ENCODE results near the gene ANP32A.

The ANP32A gene

DNA sequence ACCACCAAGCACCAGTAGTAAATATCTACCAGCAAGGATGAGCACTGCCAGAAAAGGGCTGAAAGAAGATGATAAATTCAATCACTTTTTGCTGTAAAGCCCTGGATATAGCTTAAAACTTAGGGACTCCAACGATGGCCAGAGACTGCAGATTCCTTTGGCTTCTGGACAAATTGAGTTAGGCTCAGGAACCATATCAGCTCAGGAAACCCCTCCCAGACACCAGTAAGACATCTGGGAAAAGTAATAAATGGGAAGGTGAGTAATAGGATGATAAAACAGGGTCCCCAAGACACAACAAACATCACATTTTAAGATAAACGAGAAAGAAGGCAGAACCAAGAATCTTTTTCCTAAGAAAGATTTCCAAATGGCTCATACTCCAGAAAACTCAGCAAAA lies 65.0 kb downstream of the ANP32A start:
- Histone ChIP-seq H3K27ac (ENCODE audit: low read depth in 2 of 2, low read length in 2 of 2) (no peak overlapping the region), H3K4me3 (ENCODE audit: low read length in 2 of 2) (no peak overlapping the region), H3K4me1 (ENCODE audit: control insufficient read depth in 2 of 2, insufficient read depth in 2 of 2, low read length in 2 of 2) (peaks cover 0 to 4% of the 10 kb centered on the region in 2 donors), H3K27me3 (ENCODE audit: control insufficient read depth in 2 of 2, insufficient read depth in 2 of 2, low read length in 2 of 2) (no peaks in the 10 kb centered on the region), H3K36me3 (ENCODE audit: control insufficient read depth in 2 of 2, insufficient read depth in 2 of 2, low read length in 2 of 2) (no peaks in the 10 kb centered on the region), H3K9ac (ENCODE audit: low read depth in 1 of 2, low read length in 2 of 2) (no peak overlapping the region), H3K9me3 (ENCODE audit: control insufficient read depth in 2 of 2, low read length in 2 of 2) (no peaks in the 10 kb centered on the region)

DNA sequence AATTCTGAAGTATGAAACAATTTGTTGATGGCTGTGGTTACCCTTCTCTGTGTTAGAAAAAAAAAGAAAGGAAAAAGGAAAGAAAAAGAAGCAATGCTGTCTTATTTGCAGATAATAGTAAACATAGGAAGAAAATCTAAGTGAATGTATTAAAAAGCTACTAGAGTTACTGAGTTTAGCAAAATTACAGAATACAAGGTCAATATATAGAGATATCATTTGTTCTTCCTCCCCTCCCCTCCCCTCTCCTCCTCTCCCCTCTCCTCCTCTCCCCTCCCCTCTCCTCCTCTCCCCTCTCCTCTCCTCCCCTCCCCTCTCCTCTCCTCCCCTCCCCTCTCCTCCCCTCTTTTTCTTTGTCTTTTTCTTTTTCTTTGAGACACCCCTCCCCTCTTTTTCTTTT lies 69.1 kb downstream of the ANP32A start:
- Histone ChIP-seq H3K9ac (ENCODE audit: low read depth in 1 of 2, low read length in 2 of 2) (no peak overlapping the region), H3K36me3 (ENCODE audit: control insufficient read depth in 2 of 2, insufficient read depth in 2 of 2, low read length in 2 of 2) (no peaks in the 10 kb centered on the region), H3K4me3 (ENCODE audit: low read length in 2 of 2) (no peak overlapping the region), H3K27ac (ENCODE audit: low read depth in 2 of 2, low read length in 2 of 2) (no peak overlapping the region), H3K9me3 (ENCODE audit: control insufficient read depth in 2 of 2, low read length in 2 of 2) (no peaks in the 10 kb centered on the region), H3K4me1 (ENCODE audit: control insufficient read depth in 2 of 2, insufficient read depth in 2 of 2, low read length in 2 of 2) (peaks cover 0 to 4% of the 10 kb centered on the region in 2 donors), H3K27me3 (ENCODE audit: control insufficient read depth in 2 of 2, insufficient read depth in 2 of 2, low read length in 2 of 2) (no peaks in the 10 kb centered on the region)

DNA sequence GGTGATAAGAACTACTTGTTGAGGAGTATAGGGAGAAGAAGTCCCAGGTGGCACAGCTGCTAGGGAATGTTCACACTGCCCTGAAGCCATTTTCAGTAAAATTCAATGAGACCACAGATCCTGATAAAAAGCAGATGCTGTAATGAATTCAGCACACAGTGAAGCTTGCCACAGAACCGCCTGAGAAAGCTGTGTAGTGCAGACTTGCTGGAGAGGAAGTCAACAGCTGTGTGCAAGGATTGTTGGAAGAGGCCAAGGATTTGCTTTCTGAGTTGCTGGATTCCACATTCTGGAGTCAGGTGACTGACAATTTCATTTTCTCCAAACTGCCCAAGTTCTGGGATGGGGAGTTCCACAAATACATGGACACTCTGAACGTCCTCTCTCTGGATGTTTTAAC lies 70.9 kb downstream of the ANP32A start:
- H3K27me3 ChIP-seq (ENCODE audit: control insufficient read depth in 2 of 2, insufficient read depth in 2 of 2, low read length in 2 of 2), result no peaks in the 10 kb centered on the region

DNA sequence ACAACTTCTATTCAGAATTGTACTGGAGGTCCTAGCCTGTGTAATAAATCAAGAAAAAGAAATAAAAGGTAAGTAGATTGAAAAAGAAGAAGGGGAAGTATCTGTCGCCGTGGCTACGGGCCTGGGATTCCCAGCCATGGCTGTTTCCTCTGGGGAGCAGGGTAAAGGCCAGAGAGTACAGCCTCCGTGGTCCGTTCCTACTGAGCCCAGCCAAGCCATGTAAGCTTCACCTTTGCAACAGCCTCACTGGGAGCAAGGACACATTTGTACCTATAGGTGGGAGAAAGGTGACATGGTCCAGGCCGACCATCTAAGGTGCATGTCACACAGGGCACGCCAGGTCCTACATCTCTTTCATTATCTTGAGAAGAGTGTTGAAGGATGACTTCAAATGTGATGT lies 71.3 kb downstream of the ANP32A start:
- Histone ChIP-seq H3K9ac (ENCODE audit: low read depth in 1 of 2, low read length in 2 of 2) (no peak overlapping the region), H3K27me3 (ENCODE audit: control insufficient read depth in 2 of 2, insufficient read depth in 2 of 2, low read length in 2 of 2) (no peaks in the 10 kb centered on the region), H3K36me3 (ENCODE audit: control insufficient read depth in 2 of 2, insufficient read depth in 2 of 2, low read length in 2 of 2) (no peaks in the 10 kb centered on the region), H3K27ac (ENCODE audit: low read depth in 2 of 2, low read length in 2 of 2) (no peak overlapping the region), H3K9me3 (ENCODE audit: control insufficient read depth in 2 of 2, low read length in 2 of 2) (no peaks in the 10 kb centered on the region), H3K4me1 (ENCODE audit: control insufficient read depth in 2 of 2, insufficient read depth in 2 of 2, low read length in 2 of 2) (no peaks in the 10 kb centered on the region), H3K4me3 (ENCODE audit: low read length in 2 of 2) (no peak overlapping the region)

More for the DNA sequence above, 70.9 kb downstream of the ANP32A start:
- H3K4me3 ChIP-seq (ENCODE audit: low read length in 2 of 2), result no peak overlapping the region
- H3K36me3 ChIP-seq (ENCODE audit: control insufficient read depth in 2 of 2, insufficient read depth in 2 of 2, low read length in 2 of 2), result no peaks in the 10 kb centered on the region
- no peak overlapping the region for H3K27ac ChIP-seq (ENCODE audit: low read depth in 2 of 2, low read length in 2 of 2)
- H3K9me3 ChIP-seq (ENCODE audit: control insufficient read depth in 2 of 2, low read length in 2 of 2), result no peaks in the 10 kb centered on the region
- H3K4me1 ChIP-seq (ENCODE audit: control insufficient read depth in 2 of 2, insufficient read depth in 2 of 2, low read length in 2 of 2), result peaks cover 0 to under 1% of the 10 kb centered on the region in 2 donors
- no peak overlapping the region for H3K9ac ChIP-seq (ENCODE audit: low read depth in 1 of 2, low read length in 2 of 2)

- H3K4me1 ChIP-seq (ENCODE audit: control insufficient read depth in 2 of 2, insufficient read depth in 2 of 2, low read length in 2 of 2), result no peaks in the 10 kb centered on the region
- H3K27me3 ChIP-seq (ENCODE audit: control insufficient read depth in 2 of 2, insufficient read depth in 2 of 2, low read length in 2 of 2), result peaks cover 0 to 2% of the 10 kb centered on the region in 2 donors
- H3K36me3 ChIP-seq (ENCODE audit: control insufficient read depth in 2 of 2, insufficient read depth in 2 of 2, low read length in 2 of 2), result no peaks in the 10 kb centered on the region
- no peak overlapping the region for H3K27ac ChIP-seq (ENCODE audit: low read depth in 2 of 2, low read length in 2 of 2)
- no peak overlapping the region for H3K4me3 ChIP-seq (ENCODE audit: low read length in 2 of 2)
- H3K9me3 ChIP-seq (ENCODE audit: control insufficient read depth in 2 of 2, low read length in 2 of 2), result no peaks in the 10 kb centered on the region
- H3K9ac ChIP-seq (ENCODE audit: low read depth in 1 of 2, low read length in 2 of 2), result no peak overlapping the region
Measured at GRCh38 chr15:68743256-68743655, 77.4 kb downstream of the ANP32A start.

DNA sequence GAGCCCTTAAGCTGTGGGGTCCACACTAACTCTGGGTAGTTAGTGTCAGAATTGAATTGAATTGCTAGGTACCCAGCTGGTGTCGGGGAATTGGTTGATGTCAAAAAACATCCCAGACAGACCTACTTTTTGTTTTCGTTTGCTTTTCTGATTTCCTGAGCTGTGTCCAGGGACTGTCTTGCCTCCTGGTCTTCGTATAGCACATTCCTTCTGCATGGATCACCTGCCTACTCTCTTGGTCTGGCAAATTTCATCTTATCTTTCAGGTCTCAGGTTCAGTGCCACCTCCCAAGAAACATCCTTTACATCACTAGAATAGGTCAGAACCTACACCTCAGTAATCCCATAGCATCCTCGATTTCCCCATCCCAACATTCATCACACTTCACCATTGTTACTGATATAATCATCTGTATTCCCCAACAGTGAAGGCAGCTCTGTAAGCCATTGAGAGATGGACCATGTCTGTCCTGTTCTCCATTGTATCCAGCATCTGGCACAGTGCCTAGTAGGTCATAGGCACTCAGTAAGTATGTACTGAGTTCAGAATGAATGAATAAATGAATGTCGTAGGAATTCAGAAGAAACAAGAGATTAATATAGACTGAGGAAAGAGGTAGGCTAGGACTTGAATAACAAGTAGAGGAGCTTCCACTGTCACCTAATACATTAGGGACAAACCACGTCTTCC lies 81.2 kb downstream of the ANP32A start:
- no peak overlapping the region for H3K4me3 ChIP-seq (ENCODE audit: low read length in 2 of 2)
- no peak overlapping the region for H3K9ac ChIP-seq (ENCODE audit: low read depth in 1 of 2, low read length in 2 of 2)
- no peaks in the 10 kb centered on the region for H3K36me3 ChIP-seq (ENCODE audit: control insufficient read depth in 2 of 2, insufficient read depth in 2 of 2, low read length in 2 of 2)
- H3K9me3 ChIP-seq (ENCODE audit: control insufficient read depth in 2 of 2, low read length in 2 of 2), result no peaks in the 10 kb centered on the region
- peaks cover 0 to 2% of the 10 kb centered on the region in 2 donors for H3K27me3 ChIP-seq (ENCODE audit: control insufficient read depth in 2 of 2, insufficient read depth in 2 of 2, low read length in 2 of 2)
- no peak overlapping the region for H3K27ac ChIP-seq (ENCODE audit: low read depth in 2 of 2, low read length in 2 of 2)
- H3K4me1 ChIP-seq (ENCODE audit: control insufficient read depth in 2 of 2, insufficient read depth in 2 of 2, low read length in 2 of 2), result no peaks in the 10 kb centered on the region

DNA sequence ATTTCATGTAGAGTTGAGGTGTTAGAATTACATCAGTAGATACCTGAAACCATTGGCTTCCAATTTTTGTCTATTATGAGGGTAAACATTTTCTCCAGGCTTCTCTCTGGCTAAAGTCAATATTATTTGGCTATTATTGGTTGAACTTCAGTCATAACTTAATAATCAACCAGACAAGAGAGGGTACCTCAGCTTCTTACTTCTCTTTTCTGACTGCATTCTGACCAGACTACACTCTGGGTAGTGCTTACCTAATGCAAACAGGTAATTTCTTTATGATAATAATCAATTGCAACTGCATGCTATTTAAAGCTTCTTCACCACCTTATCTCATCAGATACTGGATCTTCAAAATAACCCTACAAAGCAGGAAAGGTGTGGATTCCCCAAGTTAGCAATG lies 85.1 kb downstream of the ANP32A start:
- Histone ChIP-seq H3K27me3 (ENCODE audit: control insufficient read depth in 2 of 2, insufficient read depth in 2 of 2, low read length in 2 of 2) (peaks cover 0 to 2% of the 10 kb centered on the region in 2 donors), H3K4me3 (ENCODE audit: low read length in 2 of 2) (no peak overlapping the region), H3K9ac (ENCODE audit: low read depth in 1 of 2, low read length in 2 of 2) (no peak overlapping the region), H3K36me3 (ENCODE audit: control insufficient read depth in 2 of 2, insufficient read depth in 2 of 2, low read length in 2 of 2) (no peaks in the 10 kb centered on the region), H3K9me3 (ENCODE audit: control insufficient read depth in 2 of 2, low read length in 2 of 2) (no peaks in the 10 kb centered on the region), H3K4me1 (ENCODE audit: control insufficient read depth in 2 of 2, insufficient read depth in 2 of 2, low read length in 2 of 2) (peaks cover 2 to 6% of the 10 kb centered on the region in 2 donors), H3K27ac (ENCODE audit: low read depth in 2 of 2, low read length in 2 of 2) (no peak overlapping the region)

DNA sequence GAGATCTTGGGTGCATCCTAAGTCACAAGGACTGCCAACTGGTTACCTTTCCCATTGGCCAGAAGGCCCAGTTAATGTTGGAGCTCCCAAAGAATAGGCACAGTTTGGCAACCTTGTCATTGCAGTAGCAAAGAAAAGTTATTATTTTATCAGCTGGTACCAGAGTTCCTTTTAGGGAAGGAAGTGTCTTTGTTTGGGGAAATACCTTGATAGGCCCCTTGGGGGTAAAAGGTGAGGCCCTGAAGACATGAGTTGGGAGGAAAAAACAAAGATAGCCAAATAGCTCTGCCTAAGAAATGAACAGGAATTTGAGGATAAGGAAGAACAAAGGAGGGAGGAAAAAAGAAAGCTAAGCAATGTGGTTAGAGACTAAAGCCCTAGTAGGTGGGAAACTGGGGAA lies 85.8 kb downstream of the ANP32A start:
- peaks cover 2 to 8% of the 10 kb centered on the region in 2 donors for H3K4me1 ChIP-seq (ENCODE audit: control insufficient read depth in 2 of 2, insufficient read depth in 2 of 2, low read length in 2 of 2)
- no peaks in the 10 kb centered on the region for H3K36me3 ChIP-seq (ENCODE audit: control insufficient read depth in 2 of 2, insufficient read depth in 2 of 2, low read length in 2 of 2)
- H3K4me3 ChIP-seq (ENCODE audit: low read length in 2 of 2), result no peak overlapping the region
- H3K9ac ChIP-seq (ENCODE audit: low read depth in 1 of 2, low read length in 2 of 2), result no peak overlapping the region
- no peaks in the 10 kb centered on the region for H3K9me3 ChIP-seq (ENCODE audit: control insufficient read depth in 2 of 2, low read length in 2 of 2)
- H3K27ac ChIP-seq (ENCODE audit: low read depth in 2 of 2, low read length in 2 of 2), result no peak overlapping the region
- H3K27me3 ChIP-seq (ENCODE audit: control insufficient read depth in 2 of 2, insufficient read depth in 2 of 2, low read length in 2 of 2), result no peaks in the 10 kb centered on the region

DNA sequence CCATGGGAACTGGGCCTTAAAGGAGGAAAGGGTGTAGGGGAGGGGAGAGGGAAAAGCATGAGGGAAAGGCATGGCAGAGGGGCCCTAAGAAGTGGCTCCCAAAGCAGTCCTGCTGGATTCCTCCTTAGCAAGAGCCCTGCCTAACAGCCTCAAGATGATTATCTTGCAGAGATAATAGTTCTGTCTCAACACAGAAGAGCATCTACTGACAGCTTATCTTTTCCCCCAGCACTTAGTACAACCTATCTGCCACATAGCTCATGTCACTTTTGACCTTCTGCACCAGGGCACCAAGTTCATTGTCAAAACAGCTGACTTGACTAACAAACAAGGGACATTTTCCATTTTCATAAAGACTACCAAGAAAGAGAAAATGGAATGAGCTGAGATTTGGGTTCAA lies 86.3 kb downstream of the ANP32A start:
- Histone ChIP-seq H3K27me3 (ENCODE audit: control insufficient read depth in 2 of 2, insufficient read depth in 2 of 2, low read length in 2 of 2) (no peaks in the 10 kb centered on the region), H3K27ac (ENCODE audit: low read depth in 2 of 2, low read length in 2 of 2) (no peak overlapping the region), H3K9ac (ENCODE audit: low read depth in 1 of 2, low read length in 2 of 2) (no peak overlapping the region), H3K9me3 (ENCODE audit: control insufficient read depth in 2 of 2, low read length in 2 of 2) (no peaks in the 10 kb centered on the region), H3K4me3 (ENCODE audit: low read length in 2 of 2) (no peak overlapping the region), H3K36me3 (ENCODE audit: control insufficient read depth in 2 of 2, insufficient read depth in 2 of 2, low read length in 2 of 2) (no peaks in the 10 kb centered on the region), H3K4me1 (ENCODE audit: control insufficient read depth in 2 of 2, insufficient read depth in 2 of 2, low read length in 2 of 2) (peaks cover 2 to 8% of the 10 kb centered on the region in 2 donors)

DNA sequence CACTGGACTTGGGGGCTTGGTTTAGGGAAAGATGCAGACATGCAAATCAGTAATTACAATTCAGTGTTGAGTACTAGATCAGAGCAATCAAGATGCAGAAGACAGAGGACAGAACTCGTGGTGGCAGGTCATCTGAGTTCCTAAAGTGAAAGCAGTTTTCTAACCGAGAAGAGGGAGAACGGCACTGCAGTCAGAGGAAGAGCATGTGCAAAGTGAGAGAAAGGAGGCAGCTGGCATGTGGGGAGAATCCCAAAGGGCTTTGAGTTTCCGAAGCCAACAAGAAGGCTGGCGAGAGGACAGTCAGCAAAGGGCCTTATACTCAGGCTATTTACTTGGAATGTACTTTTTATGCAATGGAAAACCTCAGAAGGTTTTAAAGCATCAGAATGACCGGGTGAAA lies 87.0 kb downstream of the ANP32A start:
- H3K36me3 ChIP-seq (ENCODE audit: control insufficient read depth in 2 of 2, insufficient read depth in 2 of 2, low read length in 2 of 2), result no peaks in the 10 kb centered on the region
- no peak overlapping the region for H3K9ac ChIP-seq (ENCODE audit: low read depth in 1 of 2, low read length in 2 of 2)
- no peak overlapping the region for H3K4me3 ChIP-seq (ENCODE audit: low read length in 2 of 2)
- H3K27ac ChIP-seq (ENCODE audit: low read depth in 2 of 2, low read length in 2 of 2), result no peak overlapping the region
- H3K9me3 ChIP-seq (ENCODE audit: control insufficient read depth in 2 of 2, low read length in 2 of 2), result no peaks in the 10 kb centered on the region
- no peaks in the 10 kb centered on the region for H3K27me3 ChIP-seq (ENCODE audit: control insufficient read depth in 2 of 2, insufficient read depth in 2 of 2, low read length in 2 of 2)
- peaks cover 2 to 8% of the 10 kb centered on the region in 2 donors for H3K4me1 ChIP-seq (ENCODE audit: control insufficient read depth in 2 of 2, insufficient read depth in 2 of 2, low read length in 2 of 2)
